Urinary bladder (tissue), 4 donors: ENCODE results near the gene TMEM208. TPM values are rescaled to one million over a fixed set of nuclear protein-coding genes. Genes with fewer than 3 reads are reported as not detected.

ENCODE experiments used
- DNase-seq: peaks from one replicate; pipeline ENCODE4 v3.0.0-alpha.2; 2015; ENCODE audit errors: extremely low spot score
- H3K27ac ChIP-seq: one replicate; pipeline ENCODE4 v1.5.1; 2013; ENCODE audit warnings: low read depth, mild to moderate bottlenecking, moderate library complexity
- H3K36me3 ChIP-seq: one replicate; pipeline ENCODE4 v1.6.1; 2013; ENCODE audit warnings: mild to moderate bottlenecking, moderate library complexity; ENCODE audit not compliant: insufficient read depth
- H3K4me1 ChIP-seq: one replicate; pipeline ENCODE4 v1.6.1; 2013; ENCODE audit warnings: mild to moderate bottlenecking, moderate library complexity; ENCODE audit not compliant: insufficient read depth
- H3K4me3 ChIP-seq: one replicate; pipeline ENCODE4 v1.5.1; 2013; ENCODE audit warnings: low read depth, low read length
- WGBS: extraction: QIAGEN DNeasy Blood & Tissue Kit; methylation state at CpG from one replicate; pipeline ENCODE4 v1.1.7; 2013; 5-methylcytosine and 5-hydroxymethylcytosine counted together
- polyA plus RNA-seq: library from polyadenylated mRNA; stranded (reverse); fragments of 200-250 nt; gene quantifications from one replicate; pipeline ENCODE4 v1.2.3, GENCODE V29; 2013
- total RNA-seq: library from RNA; depleted of rRNA; stranded (reverse); fragments of >200 nt; gene quantifications from one replicate; pipeline ENCODE4 v1.2.3, GENCODE V29; 2014
- donor health status: healthy with polysubstance abuse.
- donor health status: healthy.

The TMEM208 gene
- total and polyA plus RNA-seq, 2 donors: 12.6 to 54.4 TPM

DNA sequence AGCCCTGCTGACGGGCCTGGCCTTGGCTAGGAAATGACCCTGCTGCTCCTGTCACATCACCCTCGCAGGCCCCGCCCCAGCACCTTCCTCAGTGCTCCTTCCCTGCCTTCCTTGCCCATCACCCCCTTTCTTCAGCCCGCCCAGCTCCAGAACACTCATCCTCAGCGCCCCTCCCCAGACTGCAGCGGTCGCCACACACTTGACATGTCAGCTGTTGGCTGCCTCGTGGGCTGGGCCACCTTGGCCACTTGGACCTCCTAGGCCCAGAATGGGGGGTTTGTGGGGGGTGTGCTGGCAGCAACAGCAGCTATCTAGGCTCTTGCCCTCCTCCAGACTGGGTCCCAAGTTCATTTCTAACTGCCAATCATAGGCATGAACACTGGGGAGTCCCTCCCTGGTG, 17.4 kb upstream of the TMEM208 start:
- WGBS: 92% methylated on average over 8 of the region's 8 CpGs

GRCh38 chr16:67210069-67210937, 16.6 kb upstream of the TMEM208 start:
- no peak for DNase-seq
- WGBS: 85% methylated on average over 25 of the region's 25 CpGs
- no peak overlapping the region for H3K27ac ChIP-seq
- no peaks in the 10 kb centered on the region for H3K36me3 ChIP-seq
- H3K4me1 ChIP-seq: no peaks in the 10 kb centered on the region
- H3K4me3 ChIP-seq: no peak overlapping the region

More for the DNA sequence above, 17.4 kb upstream of the TMEM208 start:
- no peak overlapping the region for H3K27ac ChIP-seq
- H3K36me3 ChIP-seq: no peaks in the 10 kb centered on the region
- no peak overlapping the region for H3K4me3 ChIP-seq
- H3K4me1 ChIP-seq: no peaks in the 10 kb centered on the region
- no peak for DNase-seq

GRCh38 chr16:67211674-67212073, 15.3 kb upstream of the TMEM208 start:
- DNase-seq: no peak
- Histone ChIP-seq H3K4me1 (no peaks in the 10 kb centered on the region), H3K27ac (no peak overlapping the region), H3K36me3 (no peaks in the 10 kb centered on the region), H3K4me3 (no peak overlapping the region)
- WGBS: 83% methylated on average over 7 of the region's 7 CpGs

- H3K4me1 ChIP-seq: no peaks in the 10 kb centered on the region
- DNase-seq: no peak
- H3K36me3 ChIP-seq: no peaks in the 10 kb centered on the region
- no peak overlapping the region for H3K4me3 ChIP-seq
- no peak overlapping the region for H3K27ac ChIP-seq
Observed at GRCh38 chr16:67212766-67213165, 14.2 kb upstream of the TMEM208 start.

DNA sequence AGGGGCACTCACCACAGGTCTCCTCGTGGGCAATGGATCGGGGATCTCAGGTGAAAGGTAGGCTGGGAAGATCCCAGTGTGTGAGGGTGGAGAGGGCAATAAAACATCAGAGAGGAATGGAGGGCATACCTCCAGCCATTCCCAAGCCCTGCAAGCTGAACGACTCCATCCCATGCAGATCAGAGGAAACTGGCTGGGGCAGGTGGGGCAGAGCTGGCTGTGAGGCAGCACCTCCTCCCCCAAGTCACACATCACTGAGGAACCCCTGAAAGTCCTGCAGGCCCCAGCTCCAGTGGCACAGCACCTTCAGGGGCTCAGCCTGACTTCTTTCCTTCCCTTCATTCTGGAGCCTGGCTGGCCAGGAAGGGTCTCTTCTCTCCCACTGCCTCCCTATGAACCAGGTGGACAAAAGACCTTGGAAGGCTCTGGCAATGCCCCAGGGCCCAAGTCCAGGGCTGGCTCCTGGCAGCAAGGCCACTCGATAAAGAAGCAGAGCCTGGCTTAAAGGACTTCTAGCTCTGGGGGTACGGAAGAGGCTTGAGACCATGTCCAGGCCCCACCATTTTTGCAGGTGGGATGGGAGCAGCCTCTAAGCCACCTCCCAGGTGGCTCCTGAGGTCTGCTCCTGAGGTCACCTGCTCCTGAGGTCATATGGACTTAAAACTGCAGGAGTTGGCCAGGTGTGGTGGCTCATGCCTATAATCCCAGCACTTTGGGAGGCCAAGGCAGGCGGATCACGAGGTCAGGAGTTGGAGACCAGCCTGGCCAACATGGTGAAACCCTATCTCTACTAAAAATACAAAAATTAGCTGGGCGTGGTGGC, 13.5 kb upstream of the TMEM208 start:
- H3K4me3 ChIP-seq: no peak overlapping the region
- no peak overlapping the region for H3K27ac ChIP-seq
- DNase-seq: no peak
- 78% methylated on average over 8 of the region's 8 CpGs for WGBS
- no peaks in the 10 kb centered on the region for H3K4me1 ChIP-seq
- no peaks in the 10 kb centered on the region for H3K36me3 ChIP-seq

DNA sequence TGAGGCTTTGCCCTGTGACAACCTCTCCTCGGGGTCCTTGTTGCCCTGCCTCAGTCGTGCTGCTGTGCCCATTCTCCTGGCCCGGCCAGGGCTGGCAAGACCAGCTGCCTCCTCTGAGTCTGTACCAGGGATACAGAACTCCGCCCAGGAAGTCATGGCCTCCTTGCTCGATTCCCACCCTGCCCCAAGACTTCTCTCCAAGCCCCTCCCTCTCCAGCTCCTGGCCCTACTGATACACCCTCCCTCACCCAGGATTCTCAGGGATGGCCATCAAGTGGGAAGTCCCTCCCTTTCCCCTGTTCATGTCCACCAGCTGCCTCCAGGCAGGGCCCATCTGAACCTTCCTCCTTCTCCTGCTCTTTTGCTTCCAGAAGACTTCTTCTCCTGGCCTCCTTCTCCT, 11.2 kb upstream of the TMEM208 start:
- Histone ChIP-seq H3K4me3 (no peak overlapping the region), H3K4me1 (no peaks in the 10 kb centered on the region), H3K27ac (no peak overlapping the region), H3K36me3 (no peaks in the 10 kb centered on the region)
- WGBS: 69% methylated on average over 5 of the region's 5 CpGs
- DNase-seq: no peak

DNA sequence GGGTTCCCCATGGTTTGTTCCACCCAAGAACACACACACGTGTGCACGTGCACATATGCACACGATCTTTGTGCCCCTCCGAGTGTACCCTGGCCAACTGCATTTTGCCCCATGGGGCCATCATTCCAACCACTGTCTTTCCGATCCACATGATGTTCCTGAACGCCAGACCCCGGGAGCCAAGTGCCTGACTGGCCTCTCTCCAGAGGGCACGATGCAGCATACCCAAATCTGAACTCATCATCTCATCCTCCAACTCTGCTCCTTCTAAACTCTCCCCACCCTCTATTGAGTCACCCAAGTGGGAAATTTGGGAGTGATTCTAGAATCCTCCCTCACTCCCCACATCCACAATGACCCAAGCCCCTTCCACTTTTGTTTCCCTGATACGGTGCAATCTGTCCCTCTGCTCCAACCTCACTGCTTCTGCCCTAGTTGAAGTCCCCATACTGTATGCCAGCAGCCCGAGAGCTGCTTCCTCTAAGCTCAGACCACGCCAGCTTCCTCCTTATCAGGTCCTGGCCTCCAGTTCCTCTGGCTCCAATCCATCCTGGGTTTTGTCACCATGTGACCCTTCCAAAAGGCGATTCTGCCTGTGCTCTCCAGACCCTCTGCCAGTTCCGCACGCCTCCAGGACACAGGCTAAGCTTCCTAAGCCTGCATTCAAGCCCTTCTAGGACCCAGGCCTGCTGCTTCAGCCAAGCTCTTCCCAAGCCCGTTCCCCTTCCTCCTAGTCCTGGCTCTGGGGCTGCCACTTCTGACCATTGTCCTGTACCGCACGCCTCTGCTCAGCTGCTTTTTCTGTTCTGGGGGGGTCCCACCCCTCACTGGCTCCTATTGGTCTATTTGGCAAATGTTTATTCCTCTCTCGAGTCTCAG, 10.1 kb upstream of the TMEM208 start:
- H3K4me1 ChIP-seq: no peaks in the 10 kb centered on the region
- DNase-seq: no peak
- no peak overlapping the region for H3K4me3 ChIP-seq
- WGBS: 66% methylated on average over 18 of the region's 18 CpGs
- no peaks in the 10 kb centered on the region for H3K36me3 ChIP-seq
- H3K27ac ChIP-seq: no peak overlapping the region

- no peak overlapping the region for H3K4me3 ChIP-seq
- no peak for DNase-seq
- H3K36me3 ChIP-seq: no peaks in the 10 kb centered on the region
- no peak overlapping the region for H3K27ac ChIP-seq
- no peaks in the 10 kb centered on the region for H3K4me1 ChIP-seq
- WGBS: 43% methylated on average over 3 of the region's 3 CpGs
Observed at GRCh38 chr16:67223992-67224391, 2.9 kb upstream of the TMEM208 start.

GRCh38 chr16:67226295-67226803, 581 bp upstream of the TMEM208 start:
- Histone ChIP-seq H3K36me3 (no peaks in the 10 kb centered on the region), H3K27ac (peak overlapping the region; percentile 73), H3K4me1 (no peaks in the 10 kb centered on the region), H3K4me3 (peak overlapping the region; percentile 73)
- 6% methylated on average over 12 of the region's 12 CpGs for WGBS
- DNase-seq: no peak

DNA sequence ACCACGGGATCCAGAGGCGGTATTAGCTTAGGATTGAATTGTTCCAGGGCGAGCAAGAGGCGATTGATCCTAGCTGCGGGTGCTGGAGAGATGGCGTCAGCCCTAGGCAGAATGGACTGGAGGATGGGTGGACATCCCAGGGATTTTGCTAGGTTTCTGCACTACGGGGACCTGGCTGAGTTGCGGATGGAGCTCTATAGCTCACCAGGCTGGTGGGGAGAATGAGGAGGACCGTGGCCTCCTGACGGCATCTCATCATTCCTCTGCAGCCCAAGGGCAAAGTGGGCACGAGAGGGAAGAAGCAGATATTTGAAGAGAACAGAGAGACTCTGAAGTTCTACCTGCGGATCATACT, 614 bp downstream of the TMEM208 start:
- H3K27ac ChIP-seq: no peak overlapping the region
- H3K36me3 ChIP-seq: no peaks in the 10 kb centered on the region
- no peaks in the 10 kb centered on the region for H3K4me1 ChIP-seq
- peak overlapping the region; percentile 73 for H3K4me3 ChIP-seq
- 13% methylated on average over 12 of the region's 12 CpGs for WGBS
- DNase-seq: no peak

- WGBS: 89% methylated on average over 9 of the region's 9 CpGs
- H3K27ac ChIP-seq: no peak overlapping the region
- peak overlapping the region; percentile 73 for H3K4me3 ChIP-seq
- H3K4me1 ChIP-seq: no peaks in the 10 kb centered on the region
- DNase-seq: no peak
- no peaks in the 10 kb centered on the region for H3K36me3 ChIP-seq
Observed at GRCh38 chr16:67228034-67228785, 1.3 kb downstream of the TMEM208 start.

- DNase-seq: no peak
Observed at GRCh38 chr16:67228905-67229304, 2.0 kb downstream of the TMEM208 start.

More at GRCh38 chr16:67228905-67229304, 2.0 kb downstream of the TMEM208 start:
- Histone ChIP-seq H3K4me1 (no peaks in the 10 kb centered on the region), H3K36me3 (no peaks in the 10 kb centered on the region), H3K27ac (no peak overlapping the region), H3K4me3 (no peak overlapping the region)
- 88% methylated on average over 9 of the region's 9 CpGs for WGBS
